ENCODE measurements around the gene ID1. TPM values are rescaled to one million over a fixed set of nuclear protein-coding genes. Genes with fewer than 3 reads are reported as not detected.

ID1 gene
- total and polyA plus RNA-seq, 2 of the 13 experiments (the other 11 are each of a cell fraction or from before 2014, with no cell fraction given): 320 to 419 TPM

- TF ChIP-seq HNRNPUL1 (IDR thresholded peaks at IDR 0.05; ENCODE audit: low read depth, low read length) (no peak), ADNP (CRISPR knock-in tag; IDR thresholded peaks at IDR 0.05) (no peak), ZNF441 (CRISPR knock-in tag; IDR thresholded peaks at IDR 0.05; ENCODE audit: borderline replicate concordance) (peak; percentile 73), THAP7 (CRISPR knock-in tag; IDR thresholded peaks at IDR 0.05) (0 out of 2 replicates have a peak, but pooled peaks have one; percentile 77), ELF4 (CRISPR knock-in tag; IDR thresholded peaks at IDR 0.05; ENCODE audit: borderline replicate concordance) (peak; percentile 84), MTA1 (CRISPR knock-in tag; IDR thresholded peaks at IDR 0.05; ENCODE audit: borderline replicate concordance) (no peak), POLR2A (IDR thresholded peaks at IDR 0.05; ENCODE audit: insufficient read depth in 1 of 2, low read depth in 2 of 2, low read length in 2 of 2) (peak in 1 of 2 experiments; percentile 98; a peak in 2 of 4 replicates), TOPORS (CRISPR knock-in tag; IDR thresholded peaks at IDR 0.05) (no peak), ZNF879 (CRISPR knock-in tag; IDR thresholded peaks at IDR 0.05) (no peak), TFAP4 (IDR thresholded peaks at IDR 0.05; ENCODE audit: borderline replicate concordance, low read depth) (peak; percentile 97), ZNF597 (CRISPR knock-in tag; IDR thresholded peaks at IDR 0.05) (no peak), SSRP1 (CRISPR knock-in tag; IDR thresholded peaks at IDR 0.05) (no peak; the same call in none of the 2 replicates), ZBTB43 (CRISPR knock-in tag; conservative IDR thresholded peaks at IDR 0.05) (peak; percentile 79), MTF2 (CRISPR knock-in tag; IDR thresholded peaks at IDR 0.05; ENCODE audit: borderline replicate concordance) (no peak), PHF21A (CRISPR knock-in tag; IDR thresholded peaks at IDR 0.05) (peak; percentile 30), NR2F6 (IDR thresholded peaks at IDR 0.05) (peak; percentile 56), NR2F6 (CRISPR knock-in tag; IDR thresholded peaks at IDR 0.05) (no peak; the same call in none of the 2 replicates), WIZ (CRISPR knock-in tag; IDR thresholded peaks at IDR 0.05) (peak; percentile 89; the same call in 1 of the 2 replicates), ZNF337 (CRISPR knock-in tag; IDR thresholded peaks at IDR 0.05; ENCODE audit: borderline replicate concordance, low read depth) (no peak), CTCF (CRISPR knock-in tag; IDR thresholded peaks at IDR 0.05) (0 out of 2 replicates have a peak, but pooled peaks have one; percentile 20), ZNF792 (CRISPR knock-in tag; IDR thresholded peaks at IDR 0.05) (no peak; the same call in none of the 2 replicates), DMTF1 (CRISPR knock-in tag; IDR thresholded peaks at IDR 0.05) (no peak)
Measured at GRCh38 chr20:31606804-31607639, 1.9 kb downstream of the ID1 start (continued).

Data from HepG2 (cell line).